IMR-90 (cell line): Measurements from ENCODE around the gene TRDMT1. TPM values are rescaled to one million over a fixed set of nuclear protein-coding genes. Genes with fewer than 3 reads are reported as not detected.

Experiments used
- ATAC-seq: fragments of 200-7000 bp; cut with Tn5 transposase; 2 replicates; pipeline ENCODE4 v1.9.1; 2020; ENCODE audit warnings: low read depth, mild to moderate bottlenecking, moderate library complexity
- BruUV-seq: library from RNA; stranded (reverse); fragments of 400-500 nt; replicated peaks from 2 replicates; lab custom pipeline; 2021; lab: Mats Ljungman, UMichigan
- CTCF ChIA-PET: fragments of 300-600 bp; formaldehyde crosslinking; extraction: SDS; loops from one replicate; lab custom pipeline; 2021; ENCODE audit warnings: antibody characterized with exemption; lab: Yijun Ruan, JAX
- POLR2A ChIA-PET: fragments of 300-600 bp; sonication (Branson Sonifier 250); formaldehyde crosslinking; loops from one replicate; lab custom pipeline; 2022; ENCODE audit warnings: antibody characterized with exemption; ENCODE audit not compliant: unreplicated experiment; lab: Charles Lee
- DNase-seq: peaks from one replicate; pipeline ENCODE4 v3.0.0; 2013
- H2AFZ ChIP-seq: replicated peaks from 2 replicates; pipeline ENCODE3; 2013; ENCODE audit warnings: low read length, mild to moderate bottlenecking; ENCODE audit not compliant: poor library complexity
- H2AK5ac ChIP-seq: 2 replicates; pipeline ENCODE4 v1.6.1; 2013; ENCODE audit warnings: low read depth, low read length, inconsistent platforms
- H2AK9ac ChIP-seq: replicated peaks from 2 replicates; pipeline ENCODE3; 2013; ENCODE audit warnings: mild to moderate bottlenecking, low read depth, low read length, moderate library complexity; ENCODE audit not compliant: poor library complexity
- H2BK120ac ChIP-seq: 2 replicates; pipeline ENCODE4 v1.6.1; 2013; ENCODE audit warnings: low read depth, low read length, inconsistent platforms
- H2BK15ac ChIP-seq: 3 replicates; pipeline ENCODE4 v1.6.1; 2013; ENCODE audit warnings: low read depth, low read length, inconsistent platforms
- H2BK20ac ChIP-seq: 2 replicates; pipeline ENCODE4 v1.6.1; 2013; ENCODE audit warnings: low read depth, mild to moderate bottlenecking, inconsistent platforms, low read length, moderate library complexity
- H2BK5ac ChIP-seq: 2 replicates; pipeline ENCODE4 v1.6.1; 2013; ENCODE audit warnings: mild to moderate bottlenecking, low read depth, low read length, inconsistent platforms; ENCODE audit not compliant: poor library complexity, severe bottlenecking
- H3K14ac ChIP-seq: replicated peaks from 2 replicates; pipeline ENCODE4 v1.6.1; 2013; ENCODE audit warnings: low read depth, low read length, inconsistent platforms
- H3K18ac ChIP-seq: 2 replicates; pipeline ENCODE4 v1.6.1; 2013; ENCODE audit warnings: low read depth, low read length, control low read depth
- H3K23ac ChIP-seq: 2 replicates; pipeline ENCODE4 v1.6.1; 2013; ENCODE audit warnings: low read depth, low read length, inconsistent platforms
- H3K27ac ChIP-seq: 2 replicates; pipeline ENCODE4 v1.5.1; 2013; ENCODE audit warnings: mild to moderate bottlenecking, control low read depth, low read length; ENCODE audit not compliant: insufficient read depth
- H3K27me3 ChIP-seq: 2 replicates; pipeline ENCODE4 v1.6.1; 2013; ENCODE audit warnings: low read length; ENCODE audit not compliant: control insufficient read depth, insufficient read depth
- H3K36me3 ChIP-seq: 2 replicates; pipeline ENCODE4 v1.6.1; 2013; ENCODE audit warnings: low read length, mixed read lengths; ENCODE audit not compliant: control insufficient read depth, insufficient read depth
- H3K4ac ChIP-seq: 2 replicates; pipeline ENCODE4 v1.6.1; 2013; ENCODE audit warnings: low read depth, low read length, inconsistent platforms
- H3K4me1 ChIP-seq: 2 replicates; pipeline ENCODE4 v1.6.1; 2013; ENCODE audit warnings: low read length, mixed read lengths; ENCODE audit not compliant: control insufficient read depth, insufficient read depth
- H3K4me2 ChIP-seq: 2 replicates; pipeline ENCODE4 v1.6.1; 2013; ENCODE audit warnings: low read depth, mild to moderate bottlenecking, control low read depth, low read length, moderate library complexity
- H3K4me3 ChIP-seq: 2 replicates; pipeline ENCODE4 v1.5.1; 2013; ENCODE audit warnings: low read depth, mild to moderate bottlenecking, control low read depth, low read length, moderate library complexity; ENCODE audit not compliant: insufficient read depth
- H3K56ac ChIP-seq: 2 replicates; pipeline ENCODE4 v1.6.1; 2013; ENCODE audit warnings: low read length, inconsistent platforms; ENCODE audit not compliant: insufficient read depth; ENCODE audit errors: extremely low read depth
- H3K79me1 ChIP-seq, 2 experiments: 2 replicates each; pipeline ENCODE4 v1.6.1; 2013; ENCODE audit warnings: low read length in 2 of 2, inconsistent platforms in 1 of 2, low read depth in 1 of 2
- H3K9ac ChIP-seq: 2 replicates; pipeline ENCODE4 v1.6.1; 2013; ENCODE audit warnings: low read depth, low read length, control low read depth
- H3K9me1 ChIP-seq: 2 replicates; pipeline ENCODE4 v1.6.1; 2013; ENCODE audit warnings: low read length, inconsistent platforms; ENCODE audit not compliant: insufficient read depth
- H3K9me3 ChIP-seq: 2 replicates; pipeline ENCODE4 v1.6.1; 2013; ENCODE audit warnings: low read length; ENCODE audit not compliant: control insufficient read depth, insufficient read depth
- H4K20me1 ChIP-seq: 2 replicates; pipeline ENCODE4 v1.6.1; 2013; ENCODE audit warnings: low read length, inconsistent platforms; ENCODE audit not compliant: insufficient read depth
- H4K5ac ChIP-seq: 2 replicates; pipeline ENCODE4 v1.6.1; 2013; ENCODE audit warnings: mild to moderate bottlenecking, low read depth, low read length, control low read depth
- H4K8ac ChIP-seq, 2 experiments: 2 replicates each; pipeline ENCODE4 v1.6.1; 2013; ENCODE audit warnings: low read depth in 2 of 2, low read length in 2 of 2, control low read depth in 1 of 2, inconsistent platforms in 1 of 2
- H4K91ac ChIP-seq: 2 replicates; pipeline ENCODE4 v1.6.1; 2013; ENCODE audit warnings: low read depth, low read length, inconsistent platforms; ENCODE audit not compliant: insufficient read depth
- BHLHE40 ChIP-seq: fragments of 150-350 bp; IDR thresholded peaks from 2 replicates; pipeline ENCODE4 v1.6.1; 2016; ENCODE audit warnings: mild to moderate bottlenecking, low read depth, low read length
- CEBPB ChIP-seq: IDR thresholded peaks from 2 replicates; pipeline ENCODE4 v1.6.1; 2012; ENCODE audit warnings: low read depth, low read length, improper control_type of control experiment
- CHD1 ChIP-seq: IDR thresholded peaks from 2 replicates; pipeline ENCODE4 v1.6.1; 2012; ENCODE audit warnings: low read depth, low read length, improper control_type of control experiment
- FOS ChIP-seq: fragments of 150-350 bp; IDR thresholded peaks from 2 replicates; pipeline ENCODE4 v1.6.1; 2016; ENCODE audit warnings: low read depth, low read length
- MAFK ChIP-seq: IDR thresholded peaks from 2 replicates; pipeline ENCODE4 v1.6.1; 2012; ENCODE audit warnings: low read depth, low read length, improper control_type of control experiment
- MAZ ChIP-seq: IDR thresholded peaks from 2 replicates; pipeline ENCODE4 v1.6.1; 2012; ENCODE audit warnings: low read depth, mild to moderate bottlenecking, low read length, improper control_type of control experiment, moderate library complexity, borderline replicate concordance
- MXI1 ChIP-seq: IDR thresholded peaks from 2 replicates; pipeline ENCODE4 v1.6.1; 2012; ENCODE audit warnings: low read depth, mild to moderate bottlenecking, low read length, moderate library complexity, borderline replicate concordance
- NFE2L2 ChIP-seq: fragments of 150-350 bp; IDR thresholded peaks from 2 replicates; pipeline ENCODE4 v1.6.1; 2016; ENCODE audit warnings: low read depth, mild to moderate bottlenecking, low read length
- POLR2A ChIP-seq: IDR thresholded peaks from 2 replicates; pipeline ENCODE4 v1.6.1; 2012; ENCODE audit warnings: mild to moderate bottlenecking, low read depth, low read length
- RAD21 ChIP-seq: IDR thresholded peaks from 2 replicates; pipeline ENCODE4 v1.6.1; 2012; ENCODE audit warnings: low read length, improper control_type of control experiment
- RCOR1 ChIP-seq: IDR thresholded peaks from 2 replicates; pipeline ENCODE4 v1.6.1; 2012; ENCODE audit warnings: mild to moderate bottlenecking, low read length, improper control_type of control experiment; ENCODE audit not compliant: insufficient replicate concordance
- RFX5 ChIP-seq: IDR thresholded peaks from 2 replicates; pipeline ENCODE4 v1.8.0; 2012; ENCODE audit warnings: low read depth, mild to moderate bottlenecking, low read length, moderate library complexity
- SMC3 ChIP-seq: fragments of 150-350 bp; IDR thresholded peaks from 2 replicates; pipeline ENCODE4 v1.6.1; 2016; ENCODE audit warnings: low read depth, mild to moderate bottlenecking, antibody characterized with exemption, low read length, moderate library complexity
- WGBS, 2 experiments: methylation state at CpG; one replicate each; pipeline versions ENCODE4 v1.1.5 to v1.1.7; 2013; ENCODE audit warnings: missing lambda C conversion rate in 2 of 2; ENCODE audit not compliant: insufficient read length in 1 of 2; ENCODE audit errors: extremely low coverage in 2 of 2; 5-methylcytosine and 5-hydroxymethylcytosine counted together
- dilution Hi-C: fragments of 300-500 bp; cut with HindIII; formaldehyde crosslinking; loops from one replicate; pipeline ENCODE4 v1.14.3; 2018; ENCODE audit warnings: low sequenced_read_pairs; ENCODE audit not compliant: unreplicated experiment
- in situ Hi-C: fragments of 300-500 bp; cut with MboI; formaldehyde crosslinking; loops from 3 replicates; pipeline ENCODE4 v1.14.3; 2019; ENCODE audit warnings: low sequenced_read_pairs, inconsistent platforms, mixed read lengths
- intact Hi-C: fragments of 100-400 bp; cut with micrococcal nuclease; formaldehyde crosslinking; loops from 2 replicates; pipeline ENCODE4 v1.10.0; 2022
- polyA plus RNA-seq, 3 experiments: library from polyadenylated mRNA; depleted of rRNA; stranded (reverse); fragments of >200 nt; gene quantifications; 2 replicates each; pipeline ENCODE4 v1.2.3, GENCODE V29; 2012; ENCODE audit warnings: low replicate concordance in 1 of 3
- total RNA-seq: library from RNA; depleted of rRNA; stranded (reverse); fragments of >200 nt; gene quantifications from 2 replicates; pipeline ENCODE4 v1.2.3, GENCODE V29; 2012
- TF ChIP-seq, protein P1 (sequence below): fragments of 150-350 bp; IDR thresholded peaks from 2 replicates; pipeline ENCODE4 v1.6.1; 2016; ENCODE audit warnings: low read depth, mild to moderate bottlenecking, low read length, moderate library complexity, borderline replicate concordance
- TF ChIP-seq, protein P2 (sequence below): conservative IDR thresholded peaks from 2 replicates; pipeline ENCODE4 v1.5.1; 2012; ENCODE audit warnings: mild to moderate bottlenecking, low read depth, low read length, improper control_type of control experiment
- TF ChIP-seq, protein P3 (sequence below): fragments of 150-350 bp; IDR thresholded peaks from 2 replicates; pipeline ENCODE4 v1.6.1; 2017; ENCODE audit warnings: mild to moderate bottlenecking, antibody characterized with exemption, low read length, low read depth

TRDMT1 gene
- total and polyA plus RNA-seq, 2 of the 4 experiments (the other 2 are of a cell fraction), result 2.1 to 4.7 TPM

DNA sequence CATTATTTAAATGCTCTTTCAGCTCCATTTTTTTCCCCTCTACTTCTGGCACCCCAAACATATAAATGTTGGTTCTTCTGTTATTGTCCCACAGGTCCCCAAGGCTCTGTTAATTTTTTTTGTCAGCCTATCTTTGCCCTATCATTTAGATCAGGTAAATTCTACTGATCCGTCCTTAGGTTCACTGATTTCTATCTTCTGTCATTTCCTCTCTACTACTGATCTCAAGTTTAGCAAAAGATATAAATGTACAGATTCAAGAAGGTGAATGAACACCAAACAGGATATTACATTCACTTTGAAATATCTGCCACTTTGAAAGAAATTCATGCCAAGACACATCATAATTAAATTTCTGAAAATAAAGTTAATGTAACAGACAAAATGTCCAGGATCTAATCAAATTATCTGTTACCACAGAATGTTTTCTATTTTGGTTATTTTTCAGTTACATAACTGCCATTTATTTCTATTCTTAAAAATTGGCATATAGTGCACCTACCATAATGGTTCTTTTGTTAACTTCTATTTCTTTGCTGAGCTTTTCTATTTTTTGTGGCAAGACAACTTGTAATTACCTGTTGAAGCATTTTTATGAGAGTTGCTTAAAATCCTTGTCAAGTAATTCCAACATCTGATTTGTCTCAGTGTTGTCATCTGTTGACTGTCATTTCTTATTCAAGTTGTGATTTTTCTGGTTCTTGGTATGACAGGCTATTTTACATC lies 59.8 kb downstream of the TRDMT1 start:
- Histone ChIP-seq H3K4me1 (0 out of 2 replicates have a peak, but pooled peaks cover 1% of the 10 kb centered on the region), H3K27me3 (no peaks in the 10 kb centered on the region), H3K9me1 (no peaks in the 10 kb centered on the region), H3K14ac (no peak overlapping the region), H3K9me3 (no peaks in the 10 kb centered on the region), H4K5ac (no peak overlapping the region), H3K4me3 (no peak overlapping the region), H4K20me1 (no peaks in the 10 kb centered on the region), H3K27ac (no peak overlapping the region), H3K18ac (no peak overlapping the region), H2BK20ac (no peak overlapping the region), H3K36me3 (no peaks in the 10 kb centered on the region), H4K8ac (no peak overlapping the region), H3K9ac (no peak overlapping the region), H2AK9ac (no peak overlapping the region), H2AFZ (no peak overlapping the region), H3K4me2 (no peak overlapping the region), H4K91ac (no peak overlapping the region), H3K56ac (no peak overlapping the region), H2AK5ac (no peak overlapping the region), H2BK5ac (no peak overlapping the region), H3K79me1 (no peaks in the 10 kb centered on the region), H3K23ac (no peak overlapping the region), H3K4ac (no peak overlapping the region), H2BK120ac (no peak overlapping the region), H2BK15ac (no peak overlapping the region)
- dilution Hi-C loops, result no loop called here
- DNase-seq (no peak), ATAC-seq (no peak)
- intact Hi-C loops, result no loop called here
- no peak for TF ChIP-seq MAZ
- no peak for TF ChIP-seq POLR2A
- TF ChIP-seq BHLHE40, result no peak
- no peak for TF ChIP-seq RAD21
- no peak for TF ChIP-seq CHD1
- TF ChIP-seq CEBPB, result no peak
- TF ChIP-seq, protein P1, sequence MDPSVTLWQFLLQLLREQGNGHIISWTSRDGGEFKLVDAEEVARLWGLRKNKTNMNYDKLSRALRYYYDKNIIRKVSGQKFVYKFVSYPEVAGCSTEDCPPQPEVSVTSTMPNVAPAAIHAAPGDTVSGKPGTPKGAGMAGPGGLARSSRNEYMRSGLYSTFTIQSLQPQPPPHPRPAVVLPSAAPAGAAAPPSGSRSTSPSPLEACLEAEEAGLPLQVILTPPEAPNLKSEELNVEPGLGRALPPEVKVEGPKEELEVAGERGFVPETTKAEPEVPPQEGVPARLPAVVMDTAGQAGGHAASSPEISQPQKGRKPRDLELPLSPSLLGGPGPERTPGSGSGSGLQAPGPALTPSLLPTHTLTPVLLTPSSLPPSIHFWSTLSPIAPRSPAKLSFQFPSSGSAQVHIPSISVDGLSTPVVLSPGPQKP, result no peak
- TF ChIP-seq, protein P2, sequence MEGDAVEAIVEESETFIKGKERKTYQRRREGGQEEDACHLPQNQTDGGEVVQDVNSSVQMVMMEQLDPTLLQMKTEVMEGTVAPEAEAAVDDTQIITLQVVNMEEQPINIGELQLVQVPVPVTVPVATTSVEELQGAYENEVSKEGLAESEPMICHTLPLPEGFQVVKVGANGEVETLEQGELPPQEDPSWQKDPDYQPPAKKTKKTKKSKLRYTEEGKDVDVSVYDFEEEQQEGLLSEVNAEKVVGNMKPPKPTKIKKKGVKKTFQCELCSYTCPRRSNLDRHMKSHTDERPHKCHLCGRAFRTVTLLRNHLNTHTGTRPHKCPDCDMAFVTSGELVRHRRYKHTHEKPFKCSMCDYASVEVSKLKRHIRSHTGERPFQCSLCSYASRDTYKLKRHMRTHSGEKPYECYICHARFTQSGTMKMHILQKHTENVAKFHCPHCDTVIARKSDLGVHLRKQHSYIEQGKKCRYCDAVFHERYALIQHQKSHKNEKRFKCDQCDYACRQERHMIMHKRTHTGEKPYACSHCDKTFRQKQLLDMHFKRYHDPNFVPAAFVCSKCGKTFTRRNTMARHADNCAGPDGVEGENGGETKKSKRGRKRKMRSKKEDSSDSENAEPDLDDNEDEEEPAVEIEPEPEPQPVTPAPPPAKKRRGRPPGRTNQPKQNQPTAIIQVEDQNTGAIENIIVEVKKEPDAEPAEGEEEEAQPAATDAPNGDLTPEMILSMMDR, result no peak
- TF ChIP-seq RCOR1, result no peak
- TF ChIP-seq SMC3, result no peak
- TF ChIP-seq, protein P3, sequence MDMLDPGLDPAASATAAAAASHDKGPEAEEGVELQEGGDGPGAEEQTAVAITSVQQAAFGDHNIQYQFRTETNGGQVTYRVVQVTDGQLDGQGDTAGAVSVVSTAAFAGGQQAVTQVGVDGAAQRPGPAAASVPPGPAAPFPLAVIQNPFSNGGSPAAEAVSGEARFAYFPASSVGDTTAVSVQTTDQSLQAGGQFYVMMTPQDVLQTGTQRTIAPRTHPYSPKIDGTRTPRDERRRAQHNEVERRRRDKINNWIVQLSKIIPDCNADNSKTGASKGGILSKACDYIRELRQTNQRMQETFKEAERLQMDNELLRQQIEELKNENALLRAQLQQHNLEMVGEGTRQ, result no peak
- no peak for TF ChIP-seq FOS
- no peak for TF ChIP-seq MXI1
- no peak for TF ChIP-seq RFX5
- TF ChIP-seq NFE2L2, result no peak
- no peak for TF ChIP-seq MAFK
- POLR2A ChIA-PET, result no interaction called here
- in situ Hi-C loops, result no loop called here
- BruUV-seq, result no TSS peak
- CTCF ChIA-PET, result no interaction called here
- WGBS, 2 experiments, result no CpG with 5 or more reads among the region's 1 CpG
